Upper lobe of left lung (tissue), 4 donors: ENCODE results near the gene CITED4.

Source experiments
- CTCF ChIP-seq, 6 experiments: fragments of 450-650 bp in 4 of 6; fragments of 200-600 bp in 2 of 6; sonication (generic) in 2 of 6; IDR thresholded peaks; one replicate each; pipeline ENCODE4 v1.5.1; 2016 to 2019; ENCODE audit warnings: antibody characterized with exemption in 6 of 6
- POLR2AphosphoS5 ChIP-seq, 2 donors: sonication (generic); formaldehyde crosslinking; IDR thresholded peaks; one replicate each; pipeline ENCODE4 v1.5.1; 2017; ENCODE audit warnings: antibody characterized with exemption in 2 of 2

GRCh38 chr1:40858856-40859416, 3.2 kb downstream of the CITED4 start:
- TF ChIP-seq CTCF (IDR thresholded peaks at IDR 0.05) (no peak), POLR2AphosphoS5 (IDR thresholded peaks at IDR 0.05) (no peak)
